SW 1271 (cell line): ENCODE measurements around the gene SPATA17.

Experiments
- DNase-seq, 2 experiments: peaks; one replicate each; lab custom pipeline; 2025; lab: John Stamatoyannopoulos, UW

Gene SPATA17

DNA sequence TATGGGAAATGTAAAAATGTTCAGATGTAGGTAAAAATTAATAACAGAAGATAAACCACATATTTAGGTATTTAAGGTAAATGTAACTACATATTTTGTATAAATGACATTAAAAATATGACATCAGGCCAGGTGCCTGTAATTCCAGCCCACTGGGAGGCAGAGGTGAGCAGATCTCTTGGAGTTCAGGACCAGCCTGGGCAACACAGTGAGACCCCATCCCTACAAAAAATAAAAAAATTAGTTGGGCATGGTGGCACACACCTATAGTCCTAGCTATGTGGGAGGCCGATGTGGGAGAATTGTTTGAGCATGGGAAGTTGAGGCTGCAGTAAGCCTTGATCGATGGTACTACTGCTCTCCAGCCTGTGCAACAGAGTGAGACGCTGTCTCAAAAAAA, 216.5 kb downstream of the SPATA17 start:
- no peak for DNase-seq

GRCh38 chr1:217856342-217857034, 225.3 kb downstream of the SPATA17 start:
- no peak for DNase-seq

GRCh38 chr1:217857061-217857460, 225.9 kb downstream of the SPATA17 start:
- no peak for DNase-seq

GRCh38 chr1:217861658-217862057, 230.5 kb downstream of the SPATA17 start:
- no peak for DNase-seq

GRCh38 chr1:217867446-217867995, 236.4 kb downstream of the SPATA17 start:
- no peak for DNase-seq

DNA sequence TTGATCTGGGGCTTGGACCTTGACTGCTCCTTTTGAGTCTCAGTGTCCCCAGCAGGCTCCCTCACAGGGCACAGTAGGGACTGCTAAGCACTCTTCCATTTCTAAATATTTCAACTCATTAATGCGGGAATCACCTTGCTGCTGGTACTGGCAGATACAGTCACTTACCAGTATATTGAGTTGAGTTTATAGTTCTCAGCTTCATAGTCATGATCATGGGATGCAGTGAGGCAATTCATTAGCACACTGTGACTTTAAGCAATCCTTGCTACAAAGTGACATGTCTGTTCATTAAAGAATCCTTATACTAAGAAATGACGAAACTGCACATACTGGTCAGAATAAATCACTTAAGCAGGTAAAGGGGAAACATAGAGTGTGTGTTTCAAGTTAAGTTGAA, 240.8 kb downstream of the SPATA17 start:
- no peak for DNase-seq

DNA sequence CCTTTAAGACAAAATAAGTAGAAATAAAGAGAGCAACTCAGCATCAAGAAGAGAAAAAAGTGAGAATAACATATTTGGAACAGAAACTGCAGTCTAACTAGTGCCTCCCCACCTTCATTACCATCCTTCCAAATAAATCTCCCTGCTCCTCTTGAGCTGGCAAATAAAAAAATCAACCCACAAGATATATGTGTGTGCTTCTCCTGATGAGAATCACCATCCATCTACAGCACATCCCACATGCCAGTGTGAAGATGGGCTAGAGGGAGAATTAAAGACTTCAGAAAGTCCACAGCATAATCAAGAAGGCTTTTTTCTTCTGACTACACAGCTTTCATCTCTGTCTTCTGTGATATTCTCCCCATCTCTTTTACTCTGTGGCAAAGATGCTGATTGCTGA, 244.1 kb downstream of the SPATA17 start:
- no peak for DNase-seq

DNA sequence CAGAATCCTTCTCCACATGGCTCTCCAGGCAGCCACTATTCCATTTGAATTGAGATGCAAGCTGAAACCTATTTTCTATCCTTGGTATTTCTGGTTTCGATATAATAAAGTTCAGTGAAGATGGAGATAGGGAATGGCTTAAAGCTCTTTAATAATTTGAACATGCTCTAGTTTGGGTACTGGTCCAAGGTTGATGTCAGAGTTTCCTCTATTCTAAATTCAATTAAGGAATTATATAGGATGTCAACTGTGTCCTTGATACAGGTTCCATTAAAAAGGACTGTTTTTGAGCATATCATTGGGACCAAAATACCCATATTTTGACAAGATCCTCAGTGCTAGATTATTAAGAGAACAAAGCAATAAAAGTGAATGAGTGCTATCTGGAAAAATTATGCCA, 245.3 kb downstream of the SPATA17 start:
- DNase-seq: no peak

GRCh38 chr1:217876896-217877295, 245.8 kb downstream of the SPATA17 start:
- no peak for DNase-seq

DNA sequence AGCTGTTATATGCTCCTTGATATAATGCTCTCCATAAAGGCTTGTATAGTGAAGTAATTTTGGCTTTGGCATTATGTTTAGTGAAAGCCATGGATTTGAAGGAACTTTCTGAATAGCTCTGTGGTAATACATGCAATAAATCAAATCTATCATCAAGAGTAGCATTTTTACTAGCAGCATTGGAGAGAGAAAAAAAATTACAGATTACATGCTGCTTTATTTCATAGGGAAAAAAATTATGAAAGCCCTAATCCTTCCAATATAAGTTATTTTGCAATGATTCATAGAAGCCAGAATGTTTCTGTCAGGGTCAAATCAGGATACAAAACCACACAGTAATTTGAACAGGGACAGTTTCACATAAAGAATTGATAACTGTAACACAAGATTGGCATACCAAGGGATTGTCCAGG, 250.0 kb downstream of the SPATA17 start:
- DNase-seq: no peak

GRCh38 chr1:217881607-217882332, 250.6 kb downstream of the SPATA17 start:
- no peak for DNase-seq

DNA sequence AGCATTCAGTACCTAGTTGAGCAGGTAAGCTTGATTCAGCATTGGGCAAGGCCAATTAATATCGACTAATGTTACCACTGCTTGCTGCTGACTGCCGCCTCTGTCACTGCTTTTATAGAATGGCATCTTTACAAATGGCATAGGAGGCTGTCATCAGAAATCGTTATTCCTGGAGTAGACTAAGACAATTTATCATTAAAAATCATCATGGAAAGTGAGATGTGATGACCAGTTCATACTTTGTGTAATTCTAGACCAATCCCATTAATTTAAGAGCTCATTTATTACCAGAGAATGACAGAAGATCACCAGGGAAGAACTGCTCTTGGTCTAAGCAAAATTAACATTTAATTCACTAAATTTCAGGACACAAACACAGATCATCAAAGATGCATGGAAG, 254.0 kb downstream of the SPATA17 start:
- DNase-seq: no peak

DNA sequence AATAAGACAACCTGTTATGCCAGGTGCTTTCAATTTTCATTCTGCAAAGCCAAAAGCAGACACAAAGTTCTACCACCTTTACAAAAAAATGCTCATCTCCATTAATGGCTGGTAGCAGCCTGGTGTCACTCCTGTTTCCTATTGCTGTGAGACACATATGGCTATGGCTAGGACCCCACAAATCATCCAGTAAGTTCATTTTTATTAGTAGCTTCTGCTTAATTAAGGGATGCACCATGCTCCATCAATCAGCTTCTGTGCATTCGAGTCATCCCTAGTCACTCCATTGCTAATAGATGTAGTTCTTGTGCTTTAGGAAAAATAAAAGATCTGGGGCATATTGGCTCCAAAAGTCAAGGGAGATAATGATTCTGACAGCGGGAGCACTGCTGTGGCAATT, 257.2 kb downstream of the SPATA17 start:
- DNase-seq: no peak

- no peak for DNase-seq
Observed at GRCh38 chr1:217889401-217889800, 258.3 kb downstream of the SPATA17 start.

GRCh38 chr1:217891966-217892365, 260.8 kb downstream of the SPATA17 start:
- DNase-seq: no peak

GRCh38 chr1:217892750-217893149, 261.6 kb downstream of the SPATA17 start:
- DNase-seq: no peak

DNA sequence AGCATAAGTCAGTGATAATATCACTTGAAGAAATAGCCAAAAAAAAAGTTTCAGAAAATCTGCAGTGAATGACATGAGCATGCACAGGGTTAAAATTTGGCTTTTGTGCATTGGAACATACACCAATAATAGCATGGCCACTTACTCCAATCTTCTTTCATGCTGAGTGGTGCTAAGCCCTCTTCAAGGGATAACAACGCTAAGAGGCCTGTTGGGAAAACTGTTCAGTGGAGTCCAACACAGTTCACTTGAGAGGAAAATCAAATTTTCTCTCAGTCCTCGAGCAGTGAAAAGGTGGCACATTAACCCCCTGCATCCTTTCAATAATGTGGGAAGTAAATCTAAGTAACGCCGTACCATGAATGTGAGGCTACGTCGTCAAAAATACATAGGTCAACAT, 264.7 kb downstream of the SPATA17 start:
- DNase-seq: no peak

DNA sequence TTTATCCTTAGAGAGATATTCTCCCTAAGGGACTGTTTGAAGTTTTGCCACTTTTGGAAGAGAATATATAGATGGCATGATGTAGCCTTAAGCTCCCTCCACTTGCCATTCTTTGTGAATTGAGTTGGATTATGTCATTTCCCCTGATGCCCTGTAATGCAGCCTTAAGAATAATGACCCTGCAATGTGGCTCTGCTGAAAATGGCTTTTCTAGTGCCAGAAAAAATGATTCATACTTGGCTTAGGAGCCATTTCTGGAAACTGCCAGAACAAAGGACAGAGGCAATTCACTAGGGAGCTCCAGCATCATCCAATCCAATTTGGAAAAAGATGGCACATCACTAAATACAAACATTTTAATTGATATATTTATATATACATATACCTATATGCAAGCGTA, 265.3 kb downstream of the SPATA17 start:
- DNase-seq: no peak

DNA sequence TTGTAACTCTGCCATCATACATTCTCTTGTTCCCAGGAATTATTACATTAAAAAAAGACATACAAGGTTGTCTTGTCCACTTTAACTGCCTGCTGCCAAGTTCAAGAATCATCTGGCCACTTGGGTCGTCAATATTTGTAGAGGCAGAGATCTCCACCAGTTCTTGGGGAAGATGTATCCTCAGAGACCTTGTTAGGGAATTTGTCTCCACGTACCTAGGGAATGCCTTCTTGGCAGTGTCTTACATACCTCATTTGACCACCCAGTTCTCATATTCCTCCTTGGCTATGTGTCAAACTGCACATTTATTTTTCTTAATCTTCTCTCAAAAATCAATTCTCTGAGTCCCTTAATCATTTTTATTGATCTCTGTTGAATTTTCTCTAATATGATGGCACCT, 266.0 kb downstream of the SPATA17 start:
- no peak for DNase-seq

DNA sequence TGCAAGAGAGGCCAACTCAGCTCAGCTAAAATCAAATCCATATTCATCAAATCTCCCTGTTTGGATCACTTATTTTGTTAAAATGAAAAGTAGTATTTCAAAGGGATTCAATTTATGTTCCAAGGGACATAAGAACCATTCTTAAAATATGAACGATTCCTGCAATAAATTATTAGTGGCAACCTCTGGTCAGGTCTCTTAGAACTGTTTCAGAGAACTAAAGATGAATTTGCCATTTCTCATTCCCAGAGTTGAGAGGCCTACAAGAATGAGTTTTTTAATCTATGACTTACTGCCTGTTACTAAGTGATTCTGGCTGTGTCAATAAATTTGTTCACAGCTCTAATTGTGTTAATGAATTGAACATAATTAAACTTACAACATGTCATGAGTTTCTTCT, 268.5 kb downstream of the SPATA17 start:
- no peak for DNase-seq

DNA sequence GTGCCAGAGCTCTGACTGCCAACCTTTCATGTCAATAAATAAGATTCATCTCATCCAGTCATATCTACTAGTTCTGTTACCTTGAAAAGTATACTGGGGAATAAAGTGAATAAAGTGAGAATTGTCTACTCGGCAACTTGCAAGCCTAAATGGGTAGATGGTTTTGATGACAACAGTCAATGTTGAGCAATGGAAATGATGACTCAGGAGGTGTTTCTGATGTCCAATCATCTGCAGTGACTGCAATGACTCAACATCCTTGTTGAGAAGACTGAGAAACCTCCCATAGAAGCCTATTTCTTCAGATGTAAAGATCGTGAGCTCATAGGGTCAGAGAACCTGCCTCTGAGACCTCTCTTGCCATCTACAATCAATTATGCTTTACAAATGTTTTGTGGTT, 276.4 kb downstream of the SPATA17 start:
- DNase-seq: no peak

DNA sequence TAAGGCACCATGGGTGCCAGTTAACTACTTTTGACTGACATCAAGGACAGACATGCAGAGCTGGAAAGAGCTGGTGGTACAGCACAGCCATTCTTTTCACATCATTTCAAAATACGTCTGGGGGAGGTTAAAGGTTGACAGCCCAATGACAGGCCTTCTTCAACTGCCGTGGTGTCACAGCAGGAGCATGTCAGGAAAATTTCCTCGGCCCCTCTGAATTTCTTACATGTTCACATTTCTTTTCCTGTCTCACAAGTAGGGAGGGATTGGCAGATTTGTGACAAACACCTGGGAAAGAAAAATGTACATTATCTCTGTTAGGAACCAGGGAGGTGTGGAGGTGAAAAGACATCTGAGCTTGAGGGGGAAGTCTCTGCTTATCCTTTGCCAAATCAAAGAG, 279.1 kb downstream of the SPATA17 start:
- no peak for DNase-seq

GRCh38 chr1:217910791-217911320, 279.7 kb downstream of the SPATA17 start:
- no peak for DNase-seq
